ENCODE measurements around the gene BNC2.

DNA sequence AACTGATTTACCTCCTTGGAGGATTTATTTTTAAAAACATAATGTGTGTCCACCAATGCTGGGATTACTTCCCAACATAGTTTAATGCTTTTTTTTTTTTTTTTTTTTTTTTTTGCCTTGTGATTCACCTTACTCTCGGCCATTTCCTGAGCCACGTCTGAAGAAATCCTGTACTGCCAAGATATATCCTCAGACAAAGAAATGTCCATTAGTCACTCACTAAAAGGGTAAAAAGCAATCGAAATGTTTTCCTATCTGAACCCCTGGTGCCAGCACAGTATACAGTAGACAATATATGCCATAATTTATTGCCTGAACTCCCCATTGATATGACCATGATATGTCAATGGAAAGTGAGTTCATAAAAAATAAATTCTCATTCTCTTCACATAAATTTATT is 344.1 kb downstream of the BNC2 start:
- no peak for TF ChIP-seq POLR2A (IDR thresholded peaks at IDR 0.05; ENCODE audit: low read length)
- TF ChIP-seq GATA1 (IDR thresholded peaks at IDR 0.05; ENCODE audit: low read depth, low read length) = no peak
